Testis (tissue), 3 donors: ENCODE results near the gene PDGFB. TPM values are rescaled to one million over a fixed set of nuclear protein-coding genes. Genes with fewer than 3 reads are reported as not detected.
A peak's percentile ranks its signal among the peaks of the same experiment; 100 is the strongest.

Source experiments
- DNase-seq: peaks from one replicate; pipeline ENCODE4 v3.0.0-alpha.2; 2019
- H3K27ac ChIP-seq, 2 donors: fragments of 200-600 bp; sonication (generic); one replicate each; pipeline ENCODE4 v1.5.1; 2019
- H3K27me3 ChIP-seq: fragments of 200-600 bp; sonication (generic); one replicate; pipeline ENCODE4 v1.5.1; 2019
- H3K36me3 ChIP-seq: fragments of 200-600 bp; sonication (generic); one replicate; pipeline ENCODE4 v1.5.1; 2017; ENCODE audit warnings: low read depth; ENCODE audit errors: missing control alignments
- H3K4me1 ChIP-seq: fragments of 200-600 bp; sonication (generic); one replicate; pipeline ENCODE4 v1.5.1; 2019
- H3K4me3 ChIP-seq, 2 donors: fragments of 200-600 bp; sonication (generic); one replicate each; pipeline ENCODE4 v1.5.1; 2017 to 2019
- H3K9me3 ChIP-seq: fragments of 200-600 bp; sonication (generic); one replicate; pipeline ENCODE4 v1.5.1; 2017
- POLR2A ChIP-seq: fragments of 450-650 bp; IDR thresholded peaks from one replicate; pipeline ENCODE4 v1.6.1; 2017; ENCODE audit warnings: antibody characterized with exemption, mild to moderate bottlenecking, moderate library complexity
- WGBS, 2 donors: methylation state at CpG; one replicate each; pipeline ENCODE4 v1.1.5; 2018; 5-methylcytosine and 5-hydroxymethylcytosine counted together
- intact Hi-C: fragments of 100-400 bp; cut with DNase I; formaldehyde crosslinking; loops from one replicate; pipeline ENCODE4 v1.15.1; 2023; ENCODE audit warnings: low total_unique reads
- polyA plus RNA-seq: library from polyadenylated mRNA; stranded (reverse); fragments of 350-450 nt; fragmentation: Illumina TruSeq; extraction: RNeasy Lipid Tissue Mini Kit (QIAGEN cat#74804); gene quantifications from one replicate; pipeline ENCODE4 v1.2.3, GENCODE V29; 2014; ENCODE audit warnings: low read depth, low replicate concordance; ENCODE audit not compliant: insufficient read depth
- total RNA-seq, 2 donors: library from RNA; depleted of rRNA; stranded (reverse); fragments of >200 nt; gene quantifications; one replicate each; pipeline ENCODE4 v1.2.3, GENCODE V29; 2016
- TF ChIP-seq, protein P1 (sequence below), 3 experiments: fragments of 450-650 bp in 2 of 3; fragments of 200-600 bp in 1 of 3; sonication (generic) in 1 of 3; IDR thresholded peaks; one replicate each; pipeline ENCODE4 v1.5.1; 2016 to 2019; ENCODE audit warnings: antibody characterized with exemption in 3 of 3, mild to moderate bottlenecking in 2 of 3, moderate library complexity in 1 of 3

Gene PDGFB
- total and polyA plus RNA-seq, 3 donors from 2014 or later, result 7.7 to 13.3 (median 9.8) TPM

DNA sequence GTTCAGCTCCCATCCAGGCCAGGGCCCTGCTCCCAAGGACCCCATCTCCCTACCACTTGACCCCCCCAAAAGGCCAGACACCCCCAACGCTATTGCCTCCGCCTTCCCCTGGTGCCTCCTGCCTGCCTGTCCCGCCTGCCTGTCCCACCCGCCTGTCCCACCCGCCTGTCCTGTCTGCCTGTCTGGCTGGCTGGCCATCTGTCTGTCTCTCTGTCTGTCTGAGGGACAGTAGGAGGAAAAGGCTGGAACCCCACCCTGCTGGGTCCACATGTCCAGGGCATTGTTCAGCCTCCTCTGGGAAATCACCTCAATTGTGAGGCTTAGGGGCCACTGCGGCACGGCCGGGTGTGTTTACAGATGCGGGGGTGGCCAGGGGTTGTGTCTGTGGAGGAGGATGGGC is 67.0 kb downstream of the PDGFB start:
- H3K36me3 ChIP-seq, result no peaks in the 10 kb centered on the region
- WGBS, 2 donors, result 85 to 86% methylated on average over 9 of the region's 9 CpGs
- peaks cover 45% of the 10 kb centered on the region for H3K4me1 ChIP-seq
- TF ChIP-seq POLR2A, result no peak
- TF ChIP-seq, protein P1, sequence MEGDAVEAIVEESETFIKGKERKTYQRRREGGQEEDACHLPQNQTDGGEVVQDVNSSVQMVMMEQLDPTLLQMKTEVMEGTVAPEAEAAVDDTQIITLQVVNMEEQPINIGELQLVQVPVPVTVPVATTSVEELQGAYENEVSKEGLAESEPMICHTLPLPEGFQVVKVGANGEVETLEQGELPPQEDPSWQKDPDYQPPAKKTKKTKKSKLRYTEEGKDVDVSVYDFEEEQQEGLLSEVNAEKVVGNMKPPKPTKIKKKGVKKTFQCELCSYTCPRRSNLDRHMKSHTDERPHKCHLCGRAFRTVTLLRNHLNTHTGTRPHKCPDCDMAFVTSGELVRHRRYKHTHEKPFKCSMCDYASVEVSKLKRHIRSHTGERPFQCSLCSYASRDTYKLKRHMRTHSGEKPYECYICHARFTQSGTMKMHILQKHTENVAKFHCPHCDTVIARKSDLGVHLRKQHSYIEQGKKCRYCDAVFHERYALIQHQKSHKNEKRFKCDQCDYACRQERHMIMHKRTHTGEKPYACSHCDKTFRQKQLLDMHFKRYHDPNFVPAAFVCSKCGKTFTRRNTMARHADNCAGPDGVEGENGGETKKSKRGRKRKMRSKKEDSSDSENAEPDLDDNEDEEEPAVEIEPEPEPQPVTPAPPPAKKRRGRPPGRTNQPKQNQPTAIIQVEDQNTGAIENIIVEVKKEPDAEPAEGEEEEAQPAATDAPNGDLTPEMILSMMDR (IDR thresholded peaks at IDR 0.05), result no peak
- H3K9me3 ChIP-seq, result no peaks in the 10 kb centered on the region
- H3K4me3 ChIP-seq, result no peak overlapping the region
- no peak for DNase-seq
- intact Hi-C loops, result loop anchor here (10.0 kb wide), 1 partner anchor 347 kb away; the partner anchor contains the start of gene ATF4
- no peaks in the 10 kb centered on the region for H3K27me3 ChIP-seq
- peak overlapping the region in 1 of 2 donors; percentile 71 for H3K27ac ChIP-seq

DNA sequence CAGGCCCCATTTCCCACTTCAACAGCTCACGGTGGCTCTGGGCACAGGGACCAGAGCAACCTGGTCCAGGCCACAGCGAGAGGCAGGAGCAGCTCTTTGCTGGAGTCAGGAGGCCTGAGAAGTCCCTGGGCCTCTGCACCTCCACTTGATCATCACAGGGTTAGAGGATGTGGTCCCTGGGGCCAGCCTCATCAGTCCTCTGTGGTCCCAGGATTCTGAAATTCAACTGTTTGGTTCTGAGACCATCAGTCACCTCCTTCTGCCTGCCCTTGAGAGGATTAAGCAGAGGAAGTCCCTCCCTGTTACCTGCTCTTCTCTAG is 67.4 kb downstream of the PDGFB start:
- no peaks in the 10 kb centered on the region for H3K9me3 ChIP-seq
- DNase-seq, result no peak
- no peak overlapping the region for H3K4me3 ChIP-seq
- intact Hi-C loops, result loop anchor here (10.0 kb wide), 1 partner anchor 347 kb away; the partner anchor contains the start of gene ATF4
- WGBS, 2 donors, result 77% methylated on average over 2 of the region's 2 CpGs; no CpG with 5 or more reads in 1 of the 2 donors
- no peaks in the 10 kb centered on the region for H3K27me3 ChIP-seq
- no peak for TF ChIP-seq POLR2A
- TF ChIP-seq, protein P1 (IDR thresholded peaks at IDR 0.05), result no peak
- peak overlapping the region in 1 of 2 donors; percentile 71 for H3K27ac ChIP-seq
- no peaks in the 10 kb centered on the region for H3K36me3 ChIP-seq
- peaks cover 45% of the 10 kb centered on the region for H3K4me1 ChIP-seq

DNA sequence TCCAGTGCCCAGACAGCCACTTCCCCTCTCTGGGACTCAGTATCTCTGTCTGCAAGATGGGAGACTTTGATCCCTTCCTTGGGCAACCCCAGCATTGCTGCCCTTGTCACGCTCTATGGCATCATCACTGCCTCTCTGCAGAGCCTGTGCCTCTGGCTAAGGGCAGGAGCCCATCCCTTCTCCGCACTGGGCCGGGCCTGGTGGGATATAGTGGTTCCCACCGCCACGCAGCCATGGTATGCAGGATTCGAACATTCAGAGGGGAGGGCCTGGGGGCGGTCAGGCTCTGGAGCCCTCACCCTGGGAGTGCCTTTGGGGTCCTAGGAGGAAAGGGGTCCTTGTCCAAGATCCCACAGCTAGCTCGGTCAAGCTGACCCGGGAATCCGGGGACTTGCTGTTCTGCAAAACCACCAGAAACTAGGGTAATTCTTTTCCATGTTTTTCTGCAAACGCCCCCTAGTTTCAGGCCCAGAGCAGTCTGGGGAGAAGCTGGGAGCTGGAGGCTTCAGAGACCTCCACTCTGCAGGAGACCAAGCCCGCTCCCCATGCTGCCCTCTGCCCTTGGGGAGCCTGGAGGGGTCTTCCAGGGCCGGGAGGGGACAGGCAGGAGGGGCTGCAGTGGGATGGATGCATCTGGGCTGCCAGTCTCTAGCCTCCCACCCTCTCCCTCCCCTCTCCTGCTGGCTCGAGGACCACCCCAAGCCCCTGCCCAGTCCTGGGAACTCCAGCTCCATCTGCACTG is 67.9 kb downstream of the PDGFB start:
- Histone ChIP-seq H3K27ac (peak overlapping the region; percentile 47 to 71), H3K4me3 (no peak overlapping the region), H3K9me3 (no peaks in the 10 kb centered on the region), H3K27me3 (no peaks in the 10 kb centered on the region), H3K36me3 (no peaks in the 10 kb centered on the region), H3K4me1 (peaks cover 45% of the 10 kb centered on the region)
- intact Hi-C loops, result loop anchor here (10.0 kb wide), 1 partner anchor 348 kb away; the partner anchor contains the start of gene ATF4
- TF ChIP-seq, protein P1 (IDR thresholded peaks at IDR 0.05), result no peak
- TF ChIP-seq POLR2A, result no peak
- WGBS, 2 donors, result 66 to 72% methylated on average over 9 to 14 of the region's 14 CpGs
- DNase-seq, result no peak

DNA sequence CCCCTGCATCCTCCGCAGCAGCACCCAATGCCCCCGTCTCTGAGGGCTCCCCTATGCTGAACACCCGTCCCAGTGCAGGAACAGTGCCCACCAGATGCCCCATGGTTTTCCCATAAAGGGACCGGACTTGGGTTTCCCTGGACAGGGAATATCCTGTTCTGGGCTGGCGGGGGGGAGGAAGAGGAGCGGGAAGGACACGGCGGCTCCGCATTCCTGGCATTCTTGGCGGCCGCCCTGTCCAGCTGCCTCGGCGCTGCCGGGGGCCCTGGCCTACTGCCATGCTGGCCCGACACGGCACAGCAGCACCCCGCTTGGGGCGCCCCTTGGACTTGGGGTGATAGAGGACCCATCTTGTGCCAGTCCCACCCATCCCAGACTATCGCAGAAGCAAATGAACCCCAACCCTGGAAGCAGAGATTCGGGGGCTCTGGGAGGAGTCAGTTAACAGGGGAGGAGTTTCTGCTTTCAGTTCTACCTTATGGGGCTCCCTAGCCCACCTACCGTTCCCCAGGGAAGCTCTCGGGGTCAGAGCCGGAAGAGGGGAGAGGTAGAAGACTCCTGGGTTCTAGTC is 68.6 kb downstream of the PDGFB start:
- peaks cover 46% of the 10 kb centered on the region for H3K4me1 ChIP-seq
- no peaks in the 10 kb centered on the region for H3K27me3 ChIP-seq
- DNase-seq, result peak; percentile 73
- no peaks in the 10 kb centered on the region for H3K9me3 ChIP-seq
- no peak overlapping the region for H3K4me3 ChIP-seq
- H3K27ac ChIP-seq, result peak overlapping the region; percentile 47 to 71
- TF ChIP-seq, protein P1 (IDR thresholded peaks at IDR 0.05), result no peak
- TF ChIP-seq POLR2A, result no peak
- WGBS, 2 donors, result 36 to 40% methylated on average over 5 to 23 of the region's 23 CpGs
- intact Hi-C loops, result loop anchor here (10.0 kb wide), 1 partner anchor 349 kb away; the partner anchor contains the start of gene ATF4
- no peaks in the 10 kb centered on the region for H3K36me3 ChIP-seq
